ENCODE data around the gene ACHE.
A peak's percentile ranks its signal among the peaks of the same experiment; 100 is the strongest.

The ACHE gene

GRCh38 chr7:100895956-100896731 lies 456 bp upstream of the ACHE start:
- peak in 1 of 2 experiments; percentile 30 for DNase-seq

GRCh38 chr7:100894860-100895700 lies 608 bp downstream of the ACHE start:
- DNase-seq, result peak in 1 of 2 experiments; percentile 16

GRCh38 chr7:100893910-100894721 lies 1.6 kb downstream of the ACHE start:
- no peak for DNase-seq

- no peak for DNase-seq
Observed at GRCh38 chr7:100893318-100893895, 2.3 kb downstream of the ACHE start.

- DNase-seq, result no peak
Observed at GRCh38 chr7:100892364-100893317, 3.0 kb downstream of the ACHE start.

GRCh38 chr7:100891568-100892247 lies 4.0 kb downstream of the ACHE start:
- no peak for DNase-seq

- DNase-seq, result no peak
Observed at GRCh38 chr7:100890653-100891567, 4.8 kb downstream of the ACHE start.

GRCh38 chr7:100888988-100889750 lies 6.5 kb downstream of the ACHE start, which contains the start of gene UFSP1:
Gene UFSP1 (minus strand): TSS chr7:100889715. CDS start chr7:100889271, 444 bp downstream.
- DNase-seq, result no peak

GRCh38 chr7:100888291-100888987 lies 7.2 kb downstream of the ACHE start:
- DNase-seq, result no peak

GRCh38 chr7:100887516-100888290 lies 8.0 kb downstream of the ACHE start:
- peak; percentile 94 to 95 for DNase-seq

GRCh38 chr7:100886936-100887515 lies 8.7 kb downstream of the ACHE start:
- DNase-seq, result peak in 1 of 2 experiments; percentile 82

- DNase-seq, result no peak
Observed at GRCh38 chr7:100886142-100886935, 9.3 kb downstream of the ACHE start.

- DNase-seq, result no peak
Observed at GRCh38 chr7:100885440-100886141, 10.1 kb downstream of the ACHE start.

- no peak for DNase-seq
Observed at GRCh38 chr7:100884736-100885439, 10.8 kb downstream of the ACHE start.
